Measurements from ENCODE around the gene MYH14. TPM values are rescaled to one million over a fixed set of nuclear protein-coding genes. Genes with fewer than 3 reads are reported as not detected.

Gene MYH14
- total and polyA plus RNA-seq, 2 of the 13 experiments (the other 11 are each of a cell fraction or from before 2014, with no cell fraction given), result 5.5 to 5.8 TPM

DNA sequence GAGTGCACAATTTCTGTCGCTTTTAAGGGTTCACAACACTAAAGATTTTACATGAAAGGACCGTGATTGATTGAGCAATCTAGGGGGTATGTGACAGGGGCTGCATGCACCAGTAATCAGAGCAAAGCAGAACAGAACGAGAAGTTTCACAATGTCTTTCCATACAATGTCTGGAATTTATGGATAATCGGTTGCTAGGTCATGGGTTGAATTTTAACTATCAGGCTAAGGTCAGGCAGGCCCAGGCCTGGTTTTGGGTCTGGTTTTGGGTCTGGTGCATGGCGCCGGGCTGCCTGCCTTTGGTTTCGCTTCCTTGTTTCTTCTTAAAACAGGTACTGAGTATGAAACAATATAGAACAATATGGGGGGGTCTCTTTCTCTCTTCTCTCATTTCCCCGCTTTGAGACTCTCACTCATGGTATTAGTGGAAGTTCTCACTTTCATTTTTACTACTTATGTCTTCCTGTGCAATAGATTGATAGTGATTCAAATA lies 143.7 kb downstream of the MYH14 start (continued):
- TF ChIP-seq, protein P1, sequence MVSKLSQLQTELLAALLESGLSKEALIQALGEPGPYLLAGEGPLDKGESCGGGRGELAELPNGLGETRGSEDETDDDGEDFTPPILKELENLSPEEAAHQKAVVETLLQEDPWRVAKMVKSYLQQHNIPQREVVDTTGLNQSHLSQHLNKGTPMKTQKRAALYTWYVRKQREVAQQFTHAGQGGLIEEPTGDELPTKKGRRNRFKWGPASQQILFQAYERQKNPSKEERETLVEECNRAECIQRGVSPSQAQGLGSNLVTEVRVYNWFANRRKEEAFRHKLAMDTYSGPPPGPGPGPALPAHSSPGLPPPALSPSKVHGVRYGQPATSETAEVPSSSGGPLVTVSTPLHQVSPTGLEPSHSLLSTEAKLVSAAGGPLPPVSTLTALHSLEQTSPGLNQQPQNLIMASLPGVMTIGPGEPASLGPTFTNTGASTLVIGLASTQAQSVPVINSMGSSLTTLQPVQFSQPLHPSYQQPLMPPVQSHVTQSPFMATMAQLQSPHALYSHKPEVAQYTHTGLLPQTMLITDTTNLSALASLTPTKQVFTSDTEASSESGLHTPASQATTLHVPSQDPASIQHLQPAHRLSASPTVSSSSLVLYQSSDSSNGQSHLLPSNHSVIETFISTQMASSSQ (IDR thresholded peaks at IDR 0.05; ENCODE audit: low read depth), result peak; percentile 36; the same call in 1 of the 2 replicates
- TF ChIP-seq, protein P1 (CRISPR knock-in tag; IDR thresholded peaks at IDR 0.05; ENCODE audit: borderline replicate concordance), result peak; percentile 45; the same call in 1 of the 2 replicates

DNA sequence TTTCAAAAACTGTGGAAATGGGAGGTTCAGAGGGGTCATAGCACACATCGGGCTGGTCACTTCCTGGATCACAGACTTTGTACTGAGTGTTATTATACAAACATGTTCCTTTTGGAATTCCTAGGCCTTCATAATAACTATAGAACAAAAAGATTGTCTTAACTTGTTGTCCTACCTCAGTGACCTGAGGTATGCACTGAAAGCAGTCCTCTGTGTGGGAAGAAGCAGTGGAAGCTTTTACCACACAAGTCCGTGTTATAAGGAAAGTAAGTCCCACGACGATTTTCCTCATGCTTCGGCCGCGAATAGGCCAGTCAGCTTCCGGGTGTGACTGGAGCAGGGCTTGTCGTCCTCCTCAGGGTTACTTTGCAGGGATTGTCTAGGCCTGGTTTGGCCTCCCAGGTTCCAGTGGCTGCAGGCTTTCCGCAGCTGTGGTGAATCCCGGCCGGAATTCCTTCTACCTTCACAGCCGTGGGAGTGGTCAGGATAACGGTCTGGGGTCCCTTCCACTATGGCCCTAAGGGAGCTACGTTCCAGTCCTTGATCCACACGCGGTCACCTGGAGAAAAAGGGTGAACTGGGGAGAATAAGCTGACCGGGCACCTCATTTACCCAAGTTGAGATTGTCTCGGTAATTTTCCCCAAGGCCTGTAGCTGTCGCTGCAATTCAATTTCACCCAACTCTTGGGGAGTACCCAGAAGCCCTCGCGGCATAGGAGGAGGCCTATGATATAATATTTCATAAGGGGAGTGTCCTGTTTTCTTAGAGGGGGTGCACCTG lies 146.0 kb downstream of the MYH14 start:
- Histone ChIP-seq H3K4me3 (replicated peaks in 1 of 3; ENCODE audit: insufficient read depth in 1 of 3, low read depth in 2 of 3, low read length in 3 of 3) (peak overlapping the region; percentile 31 to 65 (median 36); a peak in 5 of 6 replicates), H3K4me2 (ENCODE audit: low read depth, low read length) (peak overlapping the region; percentile 77), H2AFZ (ENCODE audit: low read length) (peak overlapping the region; percentile 9), H3K4me1 (ENCODE audit: insufficient read depth, low read length) (peaks cover 61% of the 10 kb centered on the region), H3K79me2 (ENCODE audit: insufficient read depth, low read length) (no peaks in the 10 kb centered on the region), H3K27ac (ENCODE audit: extremely low read length, insufficient read depth, low read length) (peak overlapping the region; percentile 97), H3K36me3 (replicated peaks in 1 of 2; ENCODE audit: control insufficient read depth in 1 of 2, insufficient read depth in 2 of 2, low read length in 2 of 2) (no peaks in the 10 kb centered on the region), H4K20me1 (ENCODE audit: insufficient read depth, low read length) (no peaks in the 10 kb centered on the region), H3K9me3 (ENCODE audit: low read length) (peaks cover 6% of the 10 kb centered on the region; the same call in 1 of the 2 replicates), H3K27me3 (ENCODE audit: control insufficient read depth in 1 of 2, insufficient read depth in 2 of 2, low read length in 2 of 2) (no peaks in the 10 kb centered on the region), H3K9ac (ENCODE audit: insufficient read depth, low read depth, low read length) (peak overlapping the region; percentile 78)
- BruUV-seq (replicated peaks), result TSS peak; percentile 88
- in situ Hi-C loops (cut with HindIII; ENCODE audit: extremely low pct_ligation_motif_present, low pct_unique_long_range_greater_than_20kb) (loop anchor here (25.0 kb wide), 1 partner anchor 438 kb away; the partner anchor contains the start of gene ACP4), intact Hi-C loops (cut with micrococcal nuclease; ENCODE audit: unreplicated experiment) (loop anchor here (1.0 kb wide), 1 partner anchor 16 kb away; no protein-coding TSS in a partner anchor)
- POLR2A ChIA-PET, result interaction anchor here (0.7 to 1.5 kb wide), 8 partner anchors 8 to 162 kb away, joined by 3 to 9 read pairs (median 4); partner anchors contain the start of genes JOSD2, KCNC3, NR1H2 and POLD1
- DNase-seq (ENCODE audit: low spot score), result peak; percentile 77
- 31% methylated on average over 9 of the region's 22 CpGs for WGBS (ENCODE audit: low lambda C conversion rate)
- peak; percentile 72 for ATAC-seq
- peak; percentile 67 for FAIRE-seq
- CTCF ChIA-PET (ENCODE audit: low intra/inter-chr PET ratio, low total read pairs), result no interaction called here
- TF ChIP-seq SOX13 (IDR thresholded peaks at IDR 0.05), result no peak
- peak in 1 of 2 experiments; percentile 55; a peak in 1 of 4 replicates for TF ChIP-seq SOX13 (CRISPR knock-in tag; conservative IDR thresholded peaks at IDR 0.05 in 1 of 2, IDR thresholded peaks at IDR 0.05 in 1 of 2)
- peak; percentile 46; the same call in 1 of the 2 replicates for TF ChIP-seq POLR2G (IDR thresholded peaks at IDR 0.05; ENCODE audit: low read depth, low read length)
- TF ChIP-seq, protein P2, sequence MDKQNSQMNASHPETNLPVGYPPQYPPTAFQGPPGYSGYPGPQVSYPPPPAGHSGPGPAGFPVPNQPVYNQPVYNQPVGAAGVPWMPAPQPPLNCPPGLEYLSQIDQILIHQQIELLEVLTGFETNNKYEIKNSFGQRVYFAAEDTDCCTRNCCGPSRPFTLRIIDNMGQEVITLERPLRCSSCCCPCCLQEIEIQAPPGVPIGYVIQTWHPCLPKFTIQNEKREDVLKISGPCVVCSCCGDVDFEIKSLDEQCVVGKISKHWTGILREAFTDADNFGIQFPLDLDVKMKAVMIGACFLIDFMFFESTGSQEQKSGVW (CRISPR knock-in tag; IDR thresholded peaks at IDR 0.05; ENCODE audit: borderline replicate concordance), result no peak
- no peak for TF ChIP-seq NAIF1 (CRISPR knock-in tag; IDR thresholded peaks at IDR 0.05; ENCODE audit: borderline replicate concordance)
- peak; percentile 76 for TF ChIP-seq ZBTB38 (CRISPR knock-in tag; IDR thresholded peaks at IDR 0.05)
- TF ChIP-seq, protein P3, sequence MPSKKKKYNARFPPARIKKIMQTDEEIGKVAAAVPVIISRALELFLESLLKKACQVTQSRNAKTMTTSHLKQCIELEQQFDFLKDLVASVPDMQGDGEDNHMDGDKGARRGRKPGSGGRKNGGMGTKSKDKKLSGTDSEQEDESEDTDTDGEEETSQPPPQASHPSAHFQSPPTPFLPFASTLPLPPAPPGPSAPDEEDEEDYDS (CRISPR knock-in tag; IDR thresholded peaks at IDR 0.05), result peak; percentile 27; the same call in 1 of the 2 replicates
- TF ChIP-seq DMAP1 (CRISPR knock-in tag; IDR thresholded peaks at IDR 0.05), result peak; percentile 45; the same call in 1 of the 2 replicates
- peak; percentile 40 for TF ChIP-seq GABPB1 (CRISPR knock-in tag; IDR thresholded peaks at IDR 0.05)
- no peak for TF ChIP-seq ZNF644 (CRISPR knock-in tag; IDR thresholded peaks at IDR 0.05; ENCODE audit: low read depth)
- no peak for TF ChIP-seq MYC (CRISPR knock-in tag; IDR thresholded peaks at IDR 0.05; ENCODE audit: borderline replicate concordance)
- TF ChIP-seq JDP2 (CRISPR knock-in tag; IDR thresholded peaks at IDR 0.05; ENCODE audit: borderline replicate concordance), result no peak
- peak; percentile 16; the same call in 1 of the 2 replicates for TF ChIP-seq KAT8 (CRISPR knock-in tag; IDR thresholded peaks at IDR 0.05)
- no peak for TF ChIP-seq ZNF777 (CRISPR knock-in tag; IDR thresholded peaks at IDR 0.05)
- TF ChIP-seq KDM6A (CRISPR knock-in tag; IDR thresholded peaks at IDR 0.05; ENCODE audit: low read depth), result peak; percentile 18; the same call in 1 of the 2 replicates
